ENCODE results near the gene BTBD7. TPM values are rescaled to one million over a fixed set of nuclear protein-coding genes. Genes with fewer than 3 reads are reported as not detected.
A peak's percentile ranks its signal among the peaks of the same experiment; 100 is the strongest.
"Not testable (repeated sequence)": the region's sequence is repeated elsewhere in the genome, so short reads cannot be mapped to it uniquely, and the experiment has no call there.

BTBD7 gene
- total and polyA plus RNA-seq, 8 donors, result 5.7 to 99.2 (median 25.6) TPM

DNA sequence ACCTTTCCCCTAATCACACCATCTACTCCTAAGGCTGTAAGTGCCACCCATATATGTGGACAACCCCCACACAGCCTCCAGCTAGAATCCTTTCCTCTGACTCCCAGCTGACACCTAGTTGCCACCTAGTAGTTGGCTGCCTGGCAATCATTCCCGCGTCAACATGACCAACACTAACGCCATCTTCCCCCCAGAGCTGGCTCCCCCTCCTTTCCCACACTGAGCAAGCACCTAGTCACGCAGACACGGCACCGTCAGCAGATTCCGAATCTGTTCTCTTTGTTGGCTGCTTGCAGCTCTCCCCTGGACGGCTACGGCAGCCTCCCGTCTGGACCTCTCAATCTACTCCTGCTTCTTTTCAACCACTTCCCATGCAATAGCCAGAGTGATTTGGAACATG is 98.0 kb downstream of the BTBD7 start:
- H3K9me3 ChIP-seq, result no peaks in the 10 kb centered on the region
- TF ChIP-seq POLR2A (IDR thresholded peaks at IDR 0.05), result no peak
- no peak for TF ChIP-seq EP300 (IDR thresholded peaks at IDR 0.05)
- TF ChIP-seq, protein P1, sequence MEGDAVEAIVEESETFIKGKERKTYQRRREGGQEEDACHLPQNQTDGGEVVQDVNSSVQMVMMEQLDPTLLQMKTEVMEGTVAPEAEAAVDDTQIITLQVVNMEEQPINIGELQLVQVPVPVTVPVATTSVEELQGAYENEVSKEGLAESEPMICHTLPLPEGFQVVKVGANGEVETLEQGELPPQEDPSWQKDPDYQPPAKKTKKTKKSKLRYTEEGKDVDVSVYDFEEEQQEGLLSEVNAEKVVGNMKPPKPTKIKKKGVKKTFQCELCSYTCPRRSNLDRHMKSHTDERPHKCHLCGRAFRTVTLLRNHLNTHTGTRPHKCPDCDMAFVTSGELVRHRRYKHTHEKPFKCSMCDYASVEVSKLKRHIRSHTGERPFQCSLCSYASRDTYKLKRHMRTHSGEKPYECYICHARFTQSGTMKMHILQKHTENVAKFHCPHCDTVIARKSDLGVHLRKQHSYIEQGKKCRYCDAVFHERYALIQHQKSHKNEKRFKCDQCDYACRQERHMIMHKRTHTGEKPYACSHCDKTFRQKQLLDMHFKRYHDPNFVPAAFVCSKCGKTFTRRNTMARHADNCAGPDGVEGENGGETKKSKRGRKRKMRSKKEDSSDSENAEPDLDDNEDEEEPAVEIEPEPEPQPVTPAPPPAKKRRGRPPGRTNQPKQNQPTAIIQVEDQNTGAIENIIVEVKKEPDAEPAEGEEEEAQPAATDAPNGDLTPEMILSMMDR (IDR thresholded peaks at IDR 0.05), result no peak
- TF ChIP-seq POLR2AphosphoS5 (IDR thresholded peaks at IDR 0.05), result no peak
- peak in 1 of 2 donors; percentile 40 for DNase-seq
- peaks cover 0 to 5% (median 0%) of the 10 kb centered on the region in 3 donors for H3K27me3 ChIP-seq
- H3K4me3 ChIP-seq, result no peak overlapping the region
- WGBS, 5 donors, result 36 to 46% (median 43%) methylated on average over 10 of the region's 10 CpGs
- peaks cover 6 to 17% (median 8%) of the 10 kb centered on the region in 4 donors for H3K4me1 ChIP-seq
- peaks cover 0 to 4% (median 4%) of the 10 kb centered on the region in 4 donors for H3K36me3 ChIP-seq
- intact Hi-C loops (cut with DNase I; ENCODE audit: low total_unique reads), result no loop called here
- no peak overlapping the region for H3K27ac ChIP-seq

DNA sequence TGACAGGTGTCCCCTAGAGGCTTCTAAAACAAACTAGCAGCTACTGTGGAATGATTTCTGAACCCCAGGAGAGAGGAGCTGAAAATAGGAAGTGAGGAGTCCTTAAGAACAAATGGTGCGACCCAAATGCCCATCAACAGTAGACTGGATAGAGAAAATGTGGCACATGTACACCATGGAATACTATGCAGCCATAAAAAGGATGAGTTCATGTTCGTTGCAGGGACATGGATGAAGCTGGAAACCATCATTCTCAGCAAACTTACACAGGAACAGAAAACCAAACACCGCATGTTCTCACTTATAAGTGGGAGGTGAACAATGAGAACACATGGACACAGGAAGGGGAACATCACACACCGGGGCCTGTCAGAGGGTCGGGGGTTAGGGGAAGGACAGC is 99.8 kb downstream of the BTBD7 start:
- peaks cover 6 to 17% (median 8%) of the 10 kb centered on the region in 4 donors for H3K4me1 ChIP-seq
- intact Hi-C loops (cut with DNase I; ENCODE audit: low total_unique reads); H3K27me3 ChIP-seq; H3K27ac ChIP-seq; H3K9me3 ChIP-seq; H3K4me3 ChIP-seq; DNase-seq: not testable (repeated sequence)
- H3K36me3 ChIP-seq, result peaks cover 1 to 17% (median 16%) of the 10 kb centered on the region in 4 donors
- WGBS, 5 donors, result 80 to 94% (median 89%) methylated on average over 5 of the region's 5 CpGs

DNA sequence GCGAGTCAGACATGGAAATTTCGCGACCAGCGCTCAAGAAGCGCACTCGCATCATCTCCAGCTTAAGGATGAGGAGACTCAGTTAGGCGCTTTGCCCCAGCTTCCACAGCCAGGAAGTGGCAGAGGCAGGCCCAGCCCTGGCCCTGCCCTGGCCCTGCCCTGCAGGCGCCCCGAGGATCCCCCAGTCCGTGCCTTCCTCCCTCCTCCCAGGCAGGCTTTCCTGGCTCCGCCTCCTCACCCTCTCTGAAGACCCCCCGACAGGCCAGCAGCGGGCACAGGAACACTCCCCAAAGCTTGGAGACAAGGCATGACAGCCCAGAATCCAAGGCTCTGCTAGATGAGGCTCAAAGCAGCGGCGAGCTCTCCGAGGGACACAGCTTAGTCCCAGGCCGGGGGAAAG is 100.7 kb downstream of the BTBD7 start:
- intact Hi-C loops (cut with DNase I; ENCODE audit: low total_unique reads), result no loop called here
- WGBS, 5 donors, result 57 to 72% (median 66%) methylated on average over 16 to 17 of the region's 17 CpGs

DNA sequence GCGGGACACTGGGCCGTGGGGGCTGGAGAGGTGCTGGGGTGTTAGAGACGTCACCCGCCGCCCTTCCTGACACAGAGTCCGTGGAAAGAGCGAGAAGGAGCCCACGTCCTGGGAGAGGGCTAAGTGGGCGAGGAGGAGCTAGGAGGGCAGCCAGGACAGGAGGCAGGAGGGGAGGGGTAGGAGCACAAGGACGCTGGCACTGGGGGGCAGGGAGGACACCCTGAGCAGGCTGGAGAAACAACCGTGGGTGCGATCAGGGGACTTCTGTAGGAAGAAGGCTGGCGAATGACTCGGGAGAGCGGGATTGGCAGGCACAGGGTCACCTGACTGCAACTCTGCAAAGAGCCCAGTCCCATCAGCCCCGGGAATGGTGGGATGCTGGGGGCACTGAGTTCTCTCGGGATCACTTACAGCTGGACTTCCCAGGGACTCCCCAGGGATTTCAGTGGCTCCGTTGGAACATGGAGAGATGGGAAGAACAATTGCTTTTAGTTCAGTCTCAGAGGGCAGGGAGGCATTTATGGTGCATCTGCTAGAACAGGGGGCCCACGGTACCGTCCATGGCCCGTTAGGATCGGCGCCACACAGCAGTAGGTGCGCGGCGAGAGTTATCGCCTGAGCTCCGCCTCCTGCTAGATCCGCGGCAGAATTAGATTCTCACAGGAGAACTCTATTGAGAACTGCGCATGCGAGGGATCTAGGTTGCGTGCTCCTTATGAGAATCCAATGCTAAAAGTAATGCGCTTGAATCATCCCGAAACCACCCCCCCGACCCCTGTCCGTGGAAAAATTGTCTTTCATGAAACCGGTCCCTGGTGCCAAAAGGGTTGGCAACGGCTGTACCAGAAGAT is 101.5 kb downstream of the BTBD7 start:
- Histone ChIP-seq H3K4me3 (peak overlapping the region; percentile 28 to 46 (median 41)), H3K27ac (no peak overlapping the region), H3K27me3 (peaks cover 0 to 5% (median 0%) of the 10 kb centered on the region in 3 donors), H3K36me3 (peaks cover 13 to 34% (median 33%) of the 10 kb centered on the region in 4 donors), H3K9me3 (no peaks in the 10 kb centered on the region), H3K4me1 (peaks cover 6 to 17% (median 8%) of the 10 kb centered on the region in 4 donors)
- WGBS, 5 donors, result 17 to 44% (median 26%) methylated on average over 39 of the region's 39 CpGs
- intact Hi-C loops (cut with DNase I; ENCODE audit: low total_unique reads), result no loop called here
- peak in 1 of 2 donors; percentile 60 for DNase-seq
- TF ChIP-seq POLR2A (IDR thresholded peaks at IDR 0.05) (no peak), EP300 (IDR thresholded peaks at IDR 0.05) (no peak), POLR2AphosphoS5 (IDR thresholded peaks at IDR 0.05) (no peak)
- TF ChIP-seq, protein P1 (IDR thresholded peaks at IDR 0.05), result no peak

More for the DNA sequence above, 100.7 kb downstream of the BTBD7 start:
- peaks cover 10 to 26% (median 26%) of the 10 kb centered on the region in 4 donors for H3K36me3 ChIP-seq
- H3K27me3 ChIP-seq, result peaks cover 0 to 5% (median 0%) of the 10 kb centered on the region in 3 donors
- no peak overlapping the region for H3K27ac ChIP-seq
- H3K4me3 ChIP-seq, result peak overlapping the region in 1 of 4 donors; percentile 46
- DNase-seq, result no peak
- H3K4me1 ChIP-seq, result peaks cover 6 to 17% (median 8%) of the 10 kb centered on the region in 4 donors
- TF ChIP-seq EP300 (IDR thresholded peaks at IDR 0.05) (no peak), POLR2A (IDR thresholded peaks at IDR 0.05) (no peak), POLR2AphosphoS5 (IDR thresholded peaks at IDR 0.05) (no peak)
- TF ChIP-seq, protein P1 (IDR thresholded peaks at IDR 0.05), result no peak
- no peaks in the 10 kb centered on the region for H3K9me3 ChIP-seq

All from stomach (tissue), 9 donors.